ENCODE data around the gene ADGRB2.

Gene ADGRB2

DNA sequence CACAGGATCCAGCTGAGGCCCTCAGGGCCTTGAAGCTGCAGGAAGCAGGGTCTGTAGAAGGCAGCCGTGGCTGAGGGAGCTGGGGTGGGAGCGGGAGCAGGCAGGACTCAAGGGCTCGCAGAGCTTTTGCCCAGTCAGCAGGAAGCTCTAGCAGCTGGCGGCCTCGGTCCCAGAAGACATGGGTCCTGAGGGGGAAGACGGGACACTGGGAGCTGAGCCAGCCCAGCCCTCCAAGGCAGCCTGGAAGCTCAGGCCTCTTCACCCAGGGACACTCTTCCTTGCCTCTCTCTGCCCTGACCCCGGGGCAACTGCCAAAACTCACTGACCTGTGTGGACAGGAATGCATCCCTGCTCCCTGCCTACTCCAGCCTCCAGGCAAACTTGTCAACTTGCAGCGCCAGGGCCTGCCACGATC lies 8.9 kb downstream of the ADGRB2 start:
- H3K27ac ChIP-seq (ENCODE audit: extremely low read depth, low read depth, low read length): no peak overlapping the region
- H3K4me1 ChIP-seq (ENCODE audit: control insufficient read depth, insufficient read depth, low read length): no peaks in the 10 kb centered on the region
- CTCF ChIA-PET: interaction anchor here (1.2 kb wide), 1 partner anchor 10 kb away, joined by 5 read pairs; no protein-coding TSS in a partner anchor
- no peak overlapping the region for H3K4me3 ChIP-seq (ENCODE audit: low read depth, low read length)
- H3K36me3 ChIP-seq (ENCODE audit: control insufficient read depth in 2 of 2, insufficient read depth in 1 of 2, low read length in 2 of 2): peaks cover 0 to 22% of the 10 kb centered on the region in 2 experiments; a peak in 1 of 3 replicates
- H3K9me3 ChIP-seq (ENCODE audit: control insufficient read depth, insufficient read depth, low read depth, low read length): no peaks in the 10 kb centered on the region
- TF ChIP-seq, protein P1, sequence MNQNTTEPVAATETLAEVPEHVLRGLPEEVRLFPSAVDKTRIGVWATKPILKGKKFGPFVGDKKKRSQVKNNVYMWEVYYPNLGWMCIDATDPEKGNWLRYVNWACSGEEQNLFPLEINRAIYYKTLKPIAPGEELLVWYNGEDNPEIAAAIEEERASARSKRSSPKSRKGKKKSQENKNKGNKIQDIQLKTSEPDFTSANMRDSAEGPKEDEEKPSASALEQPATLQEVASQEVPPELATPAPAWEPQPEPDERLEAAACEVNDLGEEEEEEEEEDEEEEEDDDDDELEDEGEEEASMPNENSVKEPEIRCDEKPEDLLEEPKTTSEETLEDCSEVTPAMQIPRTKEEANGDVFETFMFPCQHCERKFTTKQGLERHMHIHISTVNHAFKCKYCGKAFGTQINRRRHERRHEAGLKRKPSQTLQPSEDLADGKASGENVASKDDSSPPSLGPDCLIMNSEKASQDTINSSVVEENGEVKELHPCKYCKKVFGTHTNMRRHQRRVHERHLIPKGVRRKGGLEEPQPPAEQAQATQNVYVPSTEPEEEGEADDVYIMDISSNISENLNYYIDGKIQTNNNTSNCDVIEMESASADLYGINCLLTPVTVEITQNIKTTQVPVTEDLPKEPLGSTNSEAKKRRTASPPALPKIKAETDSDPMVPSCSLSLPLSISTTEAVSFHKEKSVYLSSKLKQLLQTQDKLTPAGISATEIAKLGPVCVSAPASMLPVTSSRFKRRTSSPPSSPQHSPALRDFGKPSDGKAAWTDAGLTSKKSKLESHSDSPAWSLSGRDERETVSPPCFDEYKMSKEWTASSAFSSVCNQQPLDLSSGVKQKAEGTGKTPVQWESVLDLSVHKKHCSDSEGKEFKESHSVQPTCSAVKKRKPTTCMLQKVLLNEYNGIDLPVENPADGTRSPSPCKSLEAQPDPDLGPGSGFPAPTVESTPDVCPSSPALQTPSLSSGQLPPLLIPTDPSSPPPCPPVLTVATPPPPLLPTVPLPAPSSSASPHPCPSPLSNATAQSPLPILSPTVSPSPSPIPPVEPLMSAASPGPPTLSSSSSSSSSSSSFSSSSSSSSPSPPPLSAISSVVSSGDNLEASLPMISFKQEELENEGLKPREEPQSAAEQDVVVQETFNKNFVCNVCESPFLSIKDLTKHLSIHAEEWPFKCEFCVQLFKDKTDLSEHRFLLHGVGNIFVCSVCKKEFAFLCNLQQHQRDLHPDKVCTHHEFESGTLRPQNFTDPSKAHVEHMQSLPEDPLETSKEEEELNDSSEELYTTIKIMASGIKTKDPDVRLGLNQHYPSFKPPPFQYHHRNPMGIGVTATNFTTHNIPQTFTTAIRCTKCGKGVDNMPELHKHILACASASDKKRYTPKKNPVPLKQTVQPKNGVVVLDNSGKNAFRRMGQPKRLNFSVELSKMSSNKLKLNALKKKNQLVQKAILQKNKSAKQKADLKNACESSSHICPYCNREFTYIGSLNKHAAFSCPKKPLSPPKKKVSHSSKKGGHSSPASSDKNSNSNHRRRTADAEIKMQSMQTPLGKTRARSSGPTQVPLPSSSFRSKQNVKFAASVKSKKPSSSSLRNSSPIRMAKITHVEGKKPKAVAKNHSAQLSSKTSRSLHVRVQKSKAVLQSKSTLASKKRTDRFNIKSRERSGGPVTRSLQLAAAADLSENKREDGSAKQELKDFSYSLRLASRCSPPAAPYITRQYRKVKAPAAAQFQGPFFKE (tag by site-specific recombination; IDR thresholded peaks at IDR 0.05; ENCODE audit: borderline replicate concordance): no peak
- TF ChIP-seq, protein P2, sequence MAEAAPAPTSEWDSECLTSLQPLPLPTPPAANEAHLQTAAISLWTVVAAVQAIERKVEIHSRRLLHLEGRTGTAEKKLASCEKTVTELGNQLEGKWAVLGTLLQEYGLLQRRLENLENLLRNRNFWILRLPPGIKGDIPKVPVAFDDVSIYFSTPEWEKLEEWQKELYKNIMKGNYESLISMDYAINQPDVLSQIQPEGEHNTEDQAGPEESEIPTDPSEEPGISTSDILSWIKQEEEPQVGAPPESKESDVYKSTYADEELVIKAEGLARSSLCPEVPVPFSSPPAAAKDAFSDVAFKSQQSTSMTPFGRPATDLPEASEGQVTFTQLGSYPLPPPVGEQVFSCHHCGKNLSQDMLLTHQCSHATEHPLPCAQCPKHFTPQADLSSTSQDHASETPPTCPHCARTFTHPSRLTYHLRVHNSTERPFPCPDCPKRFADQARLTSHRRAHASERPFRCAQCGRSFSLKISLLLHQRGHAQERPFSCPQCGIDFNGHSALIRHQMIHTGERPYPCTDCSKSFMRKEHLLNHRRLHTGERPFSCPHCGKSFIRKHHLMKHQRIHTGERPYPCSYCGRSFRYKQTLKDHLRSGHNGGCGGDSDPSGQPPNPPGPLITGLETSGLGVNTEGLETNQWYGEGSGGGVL (tag by site-specific recombination; IDR thresholded peaks at IDR 0.05): no peak
- TF ChIP-seq ZBTB21 (tag by site-specific recombination; IDR thresholded peaks at IDR 0.05): no peak
- TF ChIP-seq ZFHX2 (tag by site-specific recombination; conservative IDR thresholded peaks at IDR 0.05): no peak
- 0 out of 2 replicates have a peak, but pooled peaks have one; percentile 13 for TF ChIP-seq ZBTB17 (tag by site-specific recombination; IDR thresholded peaks at IDR 0.05)
- TF ChIP-seq ZBTB48 (tag by site-specific recombination; IDR thresholded peaks at IDR 0.05): 0 out of 2 replicates have a peak, but pooled peaks have one; percentile 26
- TF ChIP-seq, protein P3, sequence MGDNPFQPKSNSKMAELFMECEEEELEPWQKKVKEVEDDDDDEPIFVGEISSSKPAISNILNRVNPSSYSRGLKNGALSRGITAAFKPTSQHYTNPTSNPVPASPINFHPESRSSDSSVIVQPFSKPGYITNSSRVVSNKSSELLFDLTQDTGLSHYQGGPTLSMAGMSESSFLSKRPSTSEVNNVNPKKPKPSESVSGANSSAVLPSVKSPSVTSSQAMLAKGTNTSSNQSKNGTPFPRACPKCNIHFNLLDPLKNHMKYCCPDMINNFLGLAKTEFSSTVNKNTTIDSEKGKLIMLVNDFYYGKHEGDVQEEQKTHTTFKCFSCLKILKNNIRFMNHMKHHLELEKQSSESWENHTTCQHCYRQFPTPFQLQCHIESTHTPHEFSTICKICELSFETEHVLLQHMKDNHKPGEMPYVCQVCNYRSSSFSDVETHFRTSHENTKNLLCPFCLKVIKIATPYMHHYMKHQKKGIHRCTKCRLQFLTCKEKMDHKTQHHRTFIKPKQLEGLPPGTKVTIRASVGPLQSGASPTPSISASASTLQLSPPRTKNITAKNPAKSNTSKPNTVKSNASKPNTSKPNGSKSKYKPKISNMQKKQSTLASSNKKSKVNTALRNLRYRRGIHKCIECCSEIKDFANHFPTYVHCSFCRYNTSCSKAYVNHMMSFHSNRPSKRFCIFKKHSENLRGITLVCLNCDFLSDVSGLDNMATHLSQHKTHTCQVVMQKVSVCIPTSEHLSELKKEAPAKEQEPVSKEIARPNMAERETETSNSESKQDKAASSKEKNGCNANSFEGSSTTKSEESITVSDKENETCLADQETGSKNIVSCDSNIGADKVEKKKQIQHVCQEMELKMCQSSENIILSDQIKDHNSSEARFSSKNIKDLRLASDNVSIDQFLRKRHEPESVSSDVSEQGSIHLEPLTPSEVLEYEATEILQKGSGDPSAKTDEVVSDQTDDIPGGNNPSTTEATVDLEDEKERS (tag by site-specific recombination; IDR thresholded peaks at IDR 0.05): no peak
- TF ChIP-seq ZIC2 (tag by site-specific recombination; IDR thresholded peaks at IDR 0.05): peak; percentile 60
- TF ChIP-seq ZNF354C (tag by site-specific recombination; IDR thresholded peaks at IDR 0.05; ENCODE audit: borderline replicate concordance, low read depth): no peak
- POLR2A ChIA-PET: no interaction called here

DNA sequence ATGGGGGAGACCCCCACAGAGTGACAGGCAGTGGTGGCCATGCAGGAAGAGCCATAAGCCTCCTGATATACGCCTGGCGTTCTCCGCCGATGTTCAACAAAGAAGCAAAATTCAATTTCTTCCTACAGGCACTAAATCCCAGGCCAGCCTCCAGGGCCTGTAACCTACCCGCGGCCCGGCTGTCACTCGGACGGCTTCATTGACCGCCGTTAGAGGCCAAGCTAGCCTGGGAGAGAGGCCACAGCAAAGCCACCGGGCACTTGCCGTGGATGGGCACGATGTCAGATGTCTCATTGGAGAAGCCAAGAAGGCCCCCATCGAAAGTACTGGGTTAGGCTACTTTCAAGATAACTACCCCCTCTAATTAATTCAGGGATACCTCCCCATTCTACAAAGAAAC lies 9.7 kb downstream of the ADGRB2 start:
- Histone ChIP-seq H3K4me3 (ENCODE audit: low read depth, low read length) (no peak overlapping the region), H3K4me1 (ENCODE audit: control insufficient read depth, insufficient read depth, low read length) (no peaks in the 10 kb centered on the region), H3K36me3 (ENCODE audit: control insufficient read depth in 2 of 2, insufficient read depth in 1 of 2, low read length in 2 of 2) (peaks cover 0 to 22% of the 10 kb centered on the region in 2 experiments; a peak in 1 of 3 replicates), H3K27ac (ENCODE audit: extremely low read depth, low read depth, low read length) (no peak overlapping the region), H3K9me3 (ENCODE audit: control insufficient read depth, insufficient read depth, low read depth, low read length) (no peaks in the 10 kb centered on the region)
- no peak for TF ChIP-seq GFI1B (tag by site-specific recombination; IDR thresholded peaks at IDR 0.05)
- TF ChIP-seq ZNF529 (tag by site-specific recombination; IDR thresholded peaks at IDR 0.05; ENCODE audit: insufficient replicate concordance): no peak
- no peak for TF ChIP-seq ZNF510 (tag by site-specific recombination; IDR thresholded peaks at IDR 0.05; ENCODE audit: insufficient replicate concordance)
- TF ChIP-seq IKZF3 (tag by site-specific recombination; IDR thresholded peaks at IDR 0.05): no peak
- TF ChIP-seq KLF16 (tag by site-specific recombination; IDR thresholded peaks at IDR 0.05): no peak
- TF ChIP-seq GLI4 (tag by site-specific recombination; IDR thresholded peaks at IDR 0.05): no peak
- no peak for TF ChIP-seq ZNF221 (tag by site-specific recombination; IDR thresholded peaks at IDR 0.05; ENCODE audit: borderline replicate concordance)
- TF ChIP-seq ZNF248 (tag by site-specific recombination; IDR thresholded peaks at IDR 0.05): no peak
- TF ChIP-seq ZSCAN23 (tag by site-specific recombination; IDR thresholded peaks at IDR 0.05): no peak
- TF ChIP-seq ZNF223 (tag by site-specific recombination; IDR thresholded peaks at IDR 0.05): no peak
- no peak for TF ChIP-seq ZNF24 (tag by site-specific recombination; IDR thresholded peaks at IDR 0.05)
- no peak for TF ChIP-seq ZNF558 (tag by site-specific recombination; IDR thresholded peaks at IDR 0.05)
- ChIA-PET POLR2A (no interaction called here), CTCF (interaction anchor here (0.8 to 1.2 kb wide), 4 partner anchors 9 to 90 kb away, joined by 3 to 5 read pairs (median 4); no protein-coding TSS in a partner anchor)
